Measurements from ENCODE around the gene APOL3.
"Not testable (repeated sequence)": the region's sequence is repeated elsewhere in the genome, so short reads cannot be mapped to it uniquely, and the experiment has no call there.

APOL3 gene

GRCh38 chr22:36136988-36137387 lies 23.6 kb downstream of the APOL3 start:
- no peak for DNase-seq (ENCODE audit: low spot score)
- no peak for FAIRE-seq

DNA sequence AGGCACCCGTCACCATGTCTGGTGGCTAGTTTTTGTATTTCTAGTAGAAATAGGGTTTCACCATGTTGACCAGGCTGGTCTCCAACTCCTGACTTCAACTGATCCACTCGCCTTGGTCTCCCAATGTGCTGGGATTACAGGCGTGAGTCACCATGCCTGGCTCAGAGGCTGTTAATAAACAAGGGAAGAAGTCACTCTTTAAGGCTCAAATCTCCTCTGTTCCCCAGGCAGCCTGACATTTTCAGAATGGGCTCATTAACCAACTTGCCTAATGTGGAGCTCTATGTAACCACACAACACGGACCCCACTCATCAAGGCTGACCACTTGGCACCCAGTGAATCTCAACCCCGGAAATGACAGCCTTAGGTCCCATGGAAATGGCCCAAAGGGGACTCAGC lies 24.1 kb downstream of the APOL3 start:
- DNase-seq (ENCODE audit: low spot score), result no peak
- FAIRE-seq, result peak; percentile 46

DNA sequence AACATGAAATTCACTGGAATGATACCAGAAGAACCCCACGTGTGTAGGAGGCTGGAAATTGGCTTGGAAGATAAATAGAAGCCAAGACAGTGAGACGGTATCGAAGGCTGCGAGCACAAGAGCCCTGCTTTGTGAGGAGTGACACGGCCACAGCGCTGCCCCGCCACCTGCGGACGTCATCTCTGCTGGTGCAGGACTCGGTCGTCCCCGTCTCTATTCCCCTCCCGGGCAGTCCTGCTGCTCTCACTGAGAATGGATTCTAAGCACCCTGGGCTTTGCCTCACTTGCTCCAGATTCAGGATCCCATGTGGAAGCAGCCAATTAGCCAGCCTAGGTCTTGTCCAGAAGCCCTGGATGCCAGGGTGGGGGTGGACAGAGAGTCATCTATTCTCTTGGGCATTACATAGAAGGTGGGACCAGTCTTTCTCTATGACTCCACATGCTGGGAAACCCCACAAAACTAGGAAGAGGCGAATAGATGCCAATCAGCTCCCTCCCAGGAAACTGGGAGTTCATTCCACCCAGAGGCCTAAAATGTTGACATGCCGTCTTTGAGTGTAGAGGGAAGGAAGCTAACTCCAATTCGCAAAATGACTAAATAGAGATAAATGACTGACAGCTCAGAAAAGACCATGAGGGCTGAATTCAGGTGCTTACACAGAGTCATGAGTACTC lies 25.1 kb downstream of the APOL3 start:
- no peak for FAIRE-seq
- DNase-seq (ENCODE audit: low spot score), result no peak

- no peak for DNase-seq (ENCODE audit: low spot score)
- FAIRE-seq, result no peak
These were observed 26.4 kb downstream of the APOL3 start for GRCh38 chr22:36134182-36134581.

DNA sequence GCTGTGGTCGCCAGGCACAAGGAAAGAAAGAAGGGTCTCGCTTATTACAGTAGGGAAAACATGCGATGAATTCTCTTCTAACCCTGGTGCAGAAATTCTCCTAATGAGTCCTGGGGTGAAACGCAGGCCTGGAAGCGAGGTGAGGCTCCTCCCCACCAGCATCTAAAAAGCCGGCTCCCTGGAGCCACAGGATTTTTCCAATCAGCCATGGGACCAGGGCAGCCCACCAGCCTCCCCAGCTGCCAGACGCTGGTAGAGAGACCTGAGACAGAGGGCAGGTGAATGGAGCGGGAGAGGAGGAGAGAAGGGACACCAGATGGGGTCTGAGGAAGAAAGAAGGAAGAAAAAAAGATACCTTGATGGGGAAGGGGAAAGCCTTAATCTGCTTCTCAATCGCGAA lies 28.6 kb downstream of the APOL3 start:
- FAIRE-seq (no peak), DNase-seq (ENCODE audit: low spot score) (no peak)

DNA sequence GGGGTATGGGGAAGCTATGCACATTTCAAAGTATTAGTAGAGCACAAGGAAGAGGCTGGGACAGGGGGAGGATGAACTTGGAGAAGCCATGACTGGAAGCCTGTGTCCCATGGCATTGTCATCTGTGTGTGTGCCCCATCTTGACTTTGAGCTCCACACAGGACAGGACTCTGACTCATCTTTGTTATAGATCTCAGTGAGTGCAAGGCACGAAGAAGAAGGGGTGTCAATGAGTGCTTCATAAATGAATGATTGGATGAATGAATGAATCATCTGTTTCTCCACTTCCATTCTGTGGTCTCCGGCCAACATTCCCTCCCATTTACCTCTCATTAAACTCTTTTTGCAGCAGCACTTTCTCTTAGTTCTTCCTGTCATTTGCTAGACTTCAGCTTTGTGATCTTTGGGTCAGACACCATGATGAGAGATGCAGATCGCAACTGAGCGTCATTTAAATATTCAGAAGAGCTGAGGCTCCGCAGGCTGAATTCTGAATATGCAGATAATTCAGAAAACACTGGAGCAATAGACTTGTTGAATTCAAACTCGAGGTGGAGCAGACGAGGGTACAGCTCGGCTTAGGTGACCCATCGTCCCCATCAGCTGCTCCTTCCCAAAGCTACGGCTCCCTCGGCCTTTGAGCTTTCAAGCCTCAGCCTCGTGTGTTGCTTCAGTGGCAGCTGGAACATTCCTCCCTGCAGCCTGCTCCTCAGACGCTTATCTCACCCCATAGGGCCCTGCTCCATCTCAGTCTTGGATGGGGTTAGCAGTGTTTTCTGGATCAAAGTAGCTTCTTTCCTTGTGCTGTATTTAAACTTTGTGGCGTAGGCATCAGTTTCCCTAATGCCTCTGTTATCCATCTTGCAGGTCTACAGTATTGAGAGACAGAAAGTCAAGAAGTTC lies 30.8 kb downstream of the APOL3 start:
- FAIRE-seq (peak; percentile 89), DNase-seq (ENCODE audit: low spot score) (no peak)

GRCh38 chr22:36129071-36129470 lies 31.5 kb downstream of the APOL3 start:
- DNase-seq (ENCODE audit: low spot score) (no peak), FAIRE-seq (no peak)

- FAIRE-seq (no peak), DNase-seq (ENCODE audit: low spot score) (no peak)
These were observed 34.5 kb downstream of the APOL3 start for GRCh38 chr22:36125994-36126531.

DNA sequence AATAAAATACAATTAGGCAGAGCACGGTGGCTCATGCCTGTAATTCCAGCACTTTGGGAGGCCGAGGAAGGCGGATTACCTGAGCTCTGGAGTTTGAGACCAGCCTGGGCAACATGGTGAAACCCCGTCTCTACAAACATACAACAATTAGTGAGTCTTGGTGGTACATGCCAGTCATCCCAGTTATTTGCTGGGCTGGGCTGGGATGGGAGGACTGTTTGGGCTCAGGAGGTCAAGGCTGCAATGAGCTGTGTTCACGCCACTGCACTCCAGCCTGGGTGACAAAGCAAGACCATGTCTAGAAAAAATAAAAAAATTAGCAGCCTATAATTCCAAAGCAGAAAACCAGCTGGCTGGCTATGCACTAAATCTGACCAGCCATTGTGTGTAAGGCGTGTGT lies 35.1 kb downstream of the APOL3 start:
- FAIRE-seq (no peak), DNase-seq (ENCODE audit: low spot score) (no peak)

GRCh38 chr22:36124666-36125065 lies 35.9 kb downstream of the APOL3 start:
- DNase-seq (ENCODE audit: low spot score) (no peak), FAIRE-seq (no peak)

- FAIRE-seq (peak; percentile 86), DNase-seq (ENCODE audit: low spot score) (peak; percentile 97)
These were observed 36.6 kb downstream of the APOL3 start for GRCh38 chr22:36123673-36124630.

DNA sequence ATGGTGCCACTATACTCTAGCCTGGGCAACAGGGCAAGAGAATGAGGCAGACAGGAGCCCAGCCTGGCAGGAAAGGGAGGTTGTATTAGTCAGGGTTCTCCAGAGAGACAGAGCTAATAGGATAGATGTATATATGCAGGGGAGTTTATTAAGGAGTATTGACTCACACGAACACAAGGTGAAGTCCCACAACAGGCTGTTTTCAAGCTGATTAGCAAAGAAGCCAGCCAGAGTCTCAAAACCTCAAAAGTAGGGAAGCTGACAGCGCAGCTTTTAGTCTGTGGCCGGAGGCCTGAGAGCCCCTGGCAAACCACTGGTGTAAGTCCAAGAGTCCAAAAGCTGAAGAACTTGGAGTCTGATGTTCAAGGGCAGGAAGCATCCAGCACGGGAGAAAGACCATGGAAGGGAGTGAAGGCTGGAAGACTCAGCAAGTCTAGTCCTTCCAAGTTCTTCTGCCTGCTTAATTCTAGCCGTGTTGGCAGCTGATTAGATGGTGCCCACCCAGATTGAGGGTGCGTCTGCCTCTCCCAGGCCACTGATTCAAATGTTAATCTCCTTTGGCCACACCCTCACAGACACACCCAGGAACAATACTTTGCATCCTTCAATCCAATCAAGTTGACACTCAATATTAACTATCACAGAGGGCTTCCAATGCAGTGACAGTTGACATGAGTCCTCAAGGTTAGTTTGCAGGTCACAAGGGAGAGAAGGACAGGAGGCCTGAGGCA lies 39.8 kb downstream of the APOL3 start:
- not testable (repeated sequence) for FAIRE-seq; DNase-seq (ENCODE audit: low spot score)

GRCh38 chr22:36117053-36117554 lies 43.5 kb downstream of the APOL3 start:
- DNase-seq (ENCODE audit: low spot score) (no peak), FAIRE-seq (no peak)

GRCh38 chr22:36116127-36116526 lies 44.4 kb downstream of the APOL3 start:
- no peak for DNase-seq (ENCODE audit: low spot score)
- no peak for FAIRE-seq

GRCh38 chr22:36113121-36113520 lies 47.4 kb downstream of the APOL3 start:
- FAIRE-seq (no peak), DNase-seq (ENCODE audit: low spot score) (no peak)

GRCh38 chr22:36111316-36111715 lies 49.2 kb downstream of the APOL3 start:
- FAIRE-seq, result no peak

DNA sequence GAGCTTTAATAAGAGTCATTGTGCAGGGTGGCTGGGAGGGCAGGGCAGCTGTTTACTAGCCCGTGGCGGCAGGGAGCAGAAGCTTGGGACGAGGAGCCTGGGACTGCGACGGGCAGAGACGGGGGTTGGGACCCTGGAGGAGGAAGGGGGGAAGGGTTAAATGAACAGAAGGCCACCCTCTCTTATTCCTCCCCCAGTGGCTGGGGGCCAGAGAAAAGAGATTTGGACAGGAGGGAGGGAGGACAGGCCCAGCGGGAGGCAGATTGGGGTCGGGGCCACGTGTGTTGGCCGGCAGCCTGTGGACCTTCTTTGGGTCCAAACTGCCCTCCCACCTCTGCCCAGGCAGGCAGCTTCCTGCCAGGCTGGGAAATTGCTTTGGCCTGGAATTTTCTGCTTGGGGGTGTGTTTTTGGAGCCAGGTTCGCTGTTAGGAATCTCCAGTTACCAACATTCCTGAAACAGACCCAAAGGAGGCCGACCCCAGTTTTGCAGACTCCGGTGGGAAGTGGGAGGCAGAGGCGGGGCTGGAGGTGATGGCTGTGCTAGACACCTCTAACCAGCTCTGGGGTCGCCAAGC lies 50.2 kb downstream of the APOL3 start:
- DNase-seq (ENCODE audit: low spot score) (peak; percentile 35), FAIRE-seq (no peak)

More at GRCh38 chr22:36111316-36111715, 49.2 kb downstream of the APOL3 start:
- no peak for DNase-seq (ENCODE audit: low spot score)

DNA sequence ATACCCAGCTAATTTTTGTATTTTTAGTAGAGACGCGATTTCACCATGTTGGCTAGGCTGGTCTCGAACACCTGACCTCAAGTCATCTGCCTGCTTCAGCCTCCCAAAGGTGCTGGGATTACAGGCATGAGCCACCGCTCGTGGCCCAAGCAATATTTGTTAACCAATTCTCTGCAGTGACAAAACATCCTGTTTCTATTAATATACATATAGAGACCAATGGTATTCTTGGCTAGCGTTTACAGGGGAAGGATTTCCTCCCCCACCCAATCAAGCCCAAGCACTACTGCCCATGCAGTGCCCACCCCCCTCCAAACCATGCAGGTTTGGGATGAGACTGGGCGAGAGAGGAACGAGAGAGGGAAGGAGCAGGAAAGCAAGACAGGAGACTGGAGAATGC lies 53.1 kb downstream of the APOL3 start:
- no peak for FAIRE-seq
- DNase-seq (ENCODE audit: low spot score), result no peak

- FAIRE-seq (no peak), DNase-seq (ENCODE audit: low spot score) (no peak)
These were observed 53.6 kb downstream of the APOL3 start for GRCh38 chr22:36106910-36107309.

- DNase-seq (ENCODE audit: low spot score) (peak; percentile 33), FAIRE-seq (no peak)
These were observed 55.6 kb downstream of the APOL3 start for GRCh38 chr22:36104988-36105387.

Measured in urothelium cell line (cell line).